NCI-H2029 (cell line): ENCODE data around the gene OR1D5.
"Not testable (repeated sequence)": the region's sequence is repeated elsewhere in the genome, so short reads cannot be mapped to it uniquely, and the experiment has no call there.

ENCODE experiments used
- DNase-seq: peaks from one replicate; lab custom pipeline; 2025; lab: John Stamatoyannopoulos, UW

Gene OR1D5

GRCh38 chr17:3032258-3033247 lies 30.9 kb downstream of the OR1D5 start:
- DNase-seq: no peak

GRCh38 chr17:3030852-3031470 lies 32.4 kb downstream of the OR1D5 start:
- DNase-seq: not testable (repeated sequence)

- DNase-seq: no peak
Measured at GRCh38 chr17:3030096-3030495, 33.3 kb downstream of the OR1D5 start.

GRCh38 chr17:3029213-3029913 lies 34.0 kb downstream of the OR1D5 start:
- DNase-seq: peak; percentile 20

GRCh38 chr17:3027786-3028532 lies 35.4 kb downstream of the OR1D5 start:
- DNase-seq: no peak

- DNase-seq: no peak
Measured at GRCh38 chr17:3026856-3027751, 36.3 kb downstream of the OR1D5 start.

- DNase-seq: no peak
Measured at GRCh38 chr17:3026125-3026855, 37.1 kb downstream of the OR1D5 start.

- DNase-seq: no peak
Measured at GRCh38 chr17:3025421-3026124, 37.8 kb downstream of the OR1D5 start.

- DNase-seq: no peak
Measured at GRCh38 chr17:3024346-3024745, 39.1 kb downstream of the OR1D5 start.

- no peak for DNase-seq
Measured at GRCh38 chr17:3022197-3022596, 41.2 kb downstream of the OR1D5 start.

GRCh38 chr17:3020381-3020780 lies 43.0 kb downstream of the OR1D5 start:
- no peak for DNase-seq

GRCh38 chr17:3019761-3020160 lies 43.6 kb downstream of the OR1D5 start:
- DNase-seq: no peak

GRCh38 chr17:3017936-3018335 lies 45.5 kb downstream of the OR1D5 start:
- DNase-seq: no peak

- DNase-seq: no peak
Measured at GRCh38 chr17:3015890-3016289, 47.5 kb downstream of the OR1D5 start.

GRCh38 chr17:3012926-3013581 lies 50.4 kb downstream of the OR1D5 start:
- peak; percentile 14 for DNase-seq
